Stomach (tissue), 19 donors: ENCODE results near the gene ZNF268. TPM values are rescaled to one million over a fixed set of nuclear protein-coding genes. Genes with fewer than 3 reads are reported as not detected.
A peak's percentile ranks its signal among the peaks of the same experiment; 100 is the strongest.

Experiments used
- DNase-seq, 2 donors: peaks; one replicate each; pipeline versions ENCODE4 v3.0.0 to v3.0.0-alpha.2; 2013 to 2019
- H3K27ac ChIP-seq, 5 donors: fragments of 200-600 bp in 4 of 5; sonication (generic) in 4 of 5; one replicate each; pipeline ENCODE4 v1.5.1; 2013 to 2019; ENCODE audit warnings: mild to moderate bottlenecking in 1 of 5, moderate library complexity in 1 of 5
- H3K27me3 ChIP-seq, 3 donors: fragments of 200-600 bp; sonication (generic); one replicate each; pipeline ENCODE4 v1.5.1; 2017 to 2019; ENCODE audit warnings: mixed run types in 1 of 3
- H3K36me3 ChIP-seq, 4 donors: fragments of 200-600 bp; sonication (generic); 1 replicate in 3 of 4; 2 replicates in 1 of 4; pipeline ENCODE4 v1.5.1; 2016 to 2019
- H3K4me1 ChIP-seq, 4 donors: fragments of 200-600 bp; sonication (generic); one replicate each; pipeline ENCODE4 v1.5.1; 2016 to 2019
- H3K4me3 ChIP-seq, 4 donors: fragments of 200-600 bp; sonication (generic) in 3 of 4; one replicate each; pipeline ENCODE4 v1.5.1; 2016 to 2019; ENCODE audit warnings: mild to moderate bottlenecking in 1 of 4
- H3K9me3 ChIP-seq, 4 donors: fragments of 200-600 bp; sonication (generic); one replicate each; pipeline ENCODE4 v1.5.1; 2016 to 2019
- EP300 ChIP-seq: sonication (generic); formaldehyde crosslinking; IDR thresholded peaks from one replicate; pipeline ENCODE4 v1.6.1; 2017; ENCODE audit warnings: antibody characterized with exemption
- POLR2A ChIP-seq, 4 donors: fragments of 450-650 bp; IDR thresholded peaks; one replicate each; pipeline ENCODE4 v1.6.1; 2016; ENCODE audit warnings: antibody characterized with exemption in 4 of 4, control low read depth in 2 of 4, mild to moderate bottlenecking in 1 of 4, moderate library complexity in 1 of 4
- POLR2AphosphoS5 ChIP-seq, 3 donors: sonication (generic); formaldehyde crosslinking; IDR thresholded peaks; one replicate each; pipeline ENCODE4 v1.6.1; 2016; ENCODE audit warnings: antibody characterized with exemption in 3 of 3
- WGBS, 5 donors: extraction: QIAGEN DNeasy Blood & Tissue Kit in 3 of 5; methylation state at CpG; one replicate each; pipeline versions ENCODE4 v1.1.5 to v1.1.7; 2013 to 2018; 5-methylcytosine and 5-hydroxymethylcytosine counted together
- intact Hi-C: fragments of 100-400 bp; cut with DNase I; formaldehyde crosslinking; loops from one replicate; pipeline ENCODE4 v1.15.1; 2023; ENCODE audit warnings: low total_unique reads
- long read RNA-seq, 10 donors: transcript quantifications; one replicate each; lab custom pipeline, GENCODE V29; 2026
- polyA plus RNA-seq, 3 donors: library from polyadenylated mRNA; stranded (reverse); fragments of 200-250 nt; gene quantifications; one replicate each; pipeline ENCODE4 v1.2.3, GENCODE V29; 2013
- total RNA-seq, 5 donors: library from RNA; depleted of rRNA; stranded (reverse); fragments of >200 nt; gene quantifications; one replicate each; pipeline versions ENCODE4 v1.1.0 to v1.2.3, GENCODE V29; 2014 to 2016
- TF ChIP-seq, protein P1 (sequence below), 7 experiments: fragments of 450-650 bp in 4 of 7; fragments of 200-600 bp in 3 of 7; sonication (generic) in 3 of 7; IDR thresholded peaks; one replicate each; pipeline ENCODE4 v1.5.1; 2016 to 2019; ENCODE audit warnings: antibody characterized with exemption in 7 of 7, control low read depth in 2 of 7, mild to moderate bottlenecking in 1 of 7
- donor health status: healthy with polysubstance abuse.
- donor health status: Bipolar disorder and iron deficiency.
- donor health status: healthy.

ZNF268 gene
- total RNA-seq: 10 to 100 TPM in 3 of 5 donors, 1 to 10 TPM in 1, under 1 TPM in 1; under 0.01 to 39.7 (median 12.1) TPM
- 1 to 10 TPM; 2.7 to 5.3 (median 3.1) TPM for polyA plus RNA-seq
- long read RNA-seq, donor 1, partial matches to known transcripts: 0 of 3 reads
- long read RNA-seq, donor 1, other reads (novel, unspliced or antisense): 0 of 3 reads
- long read RNA-seq, donor 2, partial matches to known transcripts: 0 of 1 reads
- long read RNA-seq, donor 2, other reads (novel, unspliced or antisense): 0 of 1 reads
- long read RNA-seq, donor 3, full-length matches to known transcripts: 4 of 4 reads
- long read RNA-seq, donor 3, partial matches to known transcripts: 0 of 4 reads
- long read RNA-seq, donor 3, other reads (novel, unspliced or antisense): 0 of 4 reads
- long read RNA-seq, donor 4: 0 reads
- long read RNA-seq, donor 5, partial matches to known transcripts: 0 of 2 reads
- long read RNA-seq, donor 5, other reads (novel, unspliced or antisense): 0 of 2 reads
- long read RNA-seq, donor 6, full-length matches to known transcripts: 3 of 3 reads
- long read RNA-seq, donor 6, partial matches to known transcripts: 0 of 3 reads
- long read RNA-seq, donor 6, other reads (novel, unspliced or antisense): 0 of 3 reads
- long read RNA-seq, donor 7, full-length matches to known transcripts: 2 of 2 reads
- long read RNA-seq, donor 7, partial matches to known transcripts: 0 of 2 reads
- long read RNA-seq, donor 7, other reads (novel, unspliced or antisense): 0 of 2 reads
- long read RNA-seq, donor 8: 0 reads
- long read RNA-seq, donor 9, full-length matches to known transcripts: 2 of 2 reads
- long read RNA-seq, donor 9, partial matches to known transcripts: 0 of 2 reads
- long read RNA-seq, donor 9, other reads (novel, unspliced or antisense): 0 of 2 reads
- long read RNA-seq, donor 10, full-length matches to known transcripts: 2 of 2 reads
- long read RNA-seq, donor 10, partial matches to known transcripts: 0 of 2 reads
- long read RNA-seq, donor 10, other reads (novel, unspliced or antisense): 0 of 2 reads

DNA sequence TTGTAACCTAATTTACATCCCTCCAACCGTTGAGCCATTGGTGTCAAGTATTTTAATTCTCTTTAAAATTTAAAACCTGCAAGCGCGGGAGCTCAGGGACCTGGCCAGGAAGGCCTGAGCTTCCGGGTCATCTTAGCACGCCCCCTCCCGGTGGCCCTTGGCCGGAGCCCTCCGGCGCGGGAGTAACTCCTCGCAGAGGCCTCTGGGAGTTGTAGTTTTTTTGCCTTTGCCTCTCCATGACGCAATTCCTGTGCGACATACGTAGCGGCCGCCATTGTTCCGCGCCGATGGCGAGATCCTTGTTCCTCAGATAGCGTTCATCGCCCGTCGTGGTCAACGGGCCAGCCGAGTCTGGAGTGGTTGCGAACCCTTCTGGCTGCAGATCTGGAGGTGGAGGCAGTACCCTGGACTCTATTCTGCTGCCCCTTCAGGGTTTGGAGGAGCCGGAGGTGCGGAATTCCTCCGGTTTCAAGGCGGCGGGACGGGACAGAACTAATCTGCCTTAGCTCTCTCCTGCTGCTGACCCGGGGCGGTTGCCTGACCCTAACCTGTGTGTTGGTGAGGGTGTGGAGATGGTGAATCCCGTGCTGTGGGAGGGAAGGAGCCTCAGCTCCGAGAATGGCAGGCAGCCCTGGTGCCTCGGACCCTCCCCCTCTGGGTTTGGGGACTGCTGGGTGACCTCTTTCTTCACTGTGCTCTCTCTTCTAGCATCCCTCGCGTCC lies at the start of gene ZNF268:
ZNF268 (plus strand) TSS at position 258 of the 722 bp plus-strand sequence. CDS start 503 bp downstream, outside the sequence.
- H3K36me3 ChIP-seq: peaks cover 25 to 38% (median 37%) of the 10 kb centered on the region in 4 donors
- WGBS, 5 donors: 1 to 3% (median 1%) methylated on average over 38 to 40 of the region's 40 CpGs
- H3K4me3 ChIP-seq: peak within 1 kb of the TSS; percentile 69 to 99 (median 84)
- H3K27ac ChIP-seq: peak within 1 kb of the TSS; percentile 52 to 83 (median 79)
- intact Hi-C loops: no loop called here
- DNase-seq: peak; percentile 94 to 97
- no peak for TF ChIP-seq POLR2A (IDR thresholded peaks at IDR 0.05)
- TF ChIP-seq POLR2AphosphoS5 (IDR thresholded peaks at IDR 0.05): peak; percentile 74 to 94 (median 85)
- TF ChIP-seq, protein P1, sequence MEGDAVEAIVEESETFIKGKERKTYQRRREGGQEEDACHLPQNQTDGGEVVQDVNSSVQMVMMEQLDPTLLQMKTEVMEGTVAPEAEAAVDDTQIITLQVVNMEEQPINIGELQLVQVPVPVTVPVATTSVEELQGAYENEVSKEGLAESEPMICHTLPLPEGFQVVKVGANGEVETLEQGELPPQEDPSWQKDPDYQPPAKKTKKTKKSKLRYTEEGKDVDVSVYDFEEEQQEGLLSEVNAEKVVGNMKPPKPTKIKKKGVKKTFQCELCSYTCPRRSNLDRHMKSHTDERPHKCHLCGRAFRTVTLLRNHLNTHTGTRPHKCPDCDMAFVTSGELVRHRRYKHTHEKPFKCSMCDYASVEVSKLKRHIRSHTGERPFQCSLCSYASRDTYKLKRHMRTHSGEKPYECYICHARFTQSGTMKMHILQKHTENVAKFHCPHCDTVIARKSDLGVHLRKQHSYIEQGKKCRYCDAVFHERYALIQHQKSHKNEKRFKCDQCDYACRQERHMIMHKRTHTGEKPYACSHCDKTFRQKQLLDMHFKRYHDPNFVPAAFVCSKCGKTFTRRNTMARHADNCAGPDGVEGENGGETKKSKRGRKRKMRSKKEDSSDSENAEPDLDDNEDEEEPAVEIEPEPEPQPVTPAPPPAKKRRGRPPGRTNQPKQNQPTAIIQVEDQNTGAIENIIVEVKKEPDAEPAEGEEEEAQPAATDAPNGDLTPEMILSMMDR (IDR thresholded peaks at IDR 0.05): peak in 5 of 7 experiments; percentile 18 to 91 (median 77)
- H3K27me3 ChIP-seq: no peaks in the 10 kb centered on the region
- peaks cover 5 to 82% (median 50%) of the 10 kb centered on the region in 4 donors for H3K9me3 ChIP-seq
- peaks cover 6 to 14% (median 12%) of the 10 kb centered on the region in 4 donors for H3K4me1 ChIP-seq

DNA sequence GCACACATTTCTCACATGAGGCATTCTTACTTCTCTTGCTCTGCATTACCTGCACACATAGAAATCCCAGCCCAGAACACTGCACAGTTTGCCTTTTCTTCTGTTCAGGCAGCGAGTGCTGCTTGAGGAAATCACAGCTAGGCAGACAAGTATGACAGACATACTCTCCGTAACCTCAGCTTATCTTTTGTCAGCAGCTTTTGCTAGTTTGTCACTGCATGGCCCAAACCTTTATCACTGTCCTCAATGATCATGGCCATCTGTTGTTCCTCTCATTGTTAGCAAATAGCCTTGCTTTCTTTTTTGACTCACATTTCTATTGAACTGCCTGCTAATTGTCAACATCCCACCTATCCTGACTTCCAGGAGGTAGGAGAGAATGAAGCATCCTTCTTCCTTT lies 45.5 kb upstream of the ZNF268 start:
- H3K4me3 ChIP-seq: no peak overlapping the region
- H3K27ac ChIP-seq: no peak overlapping the region
- DNase-seq: no peak
- H3K36me3 ChIP-seq: peaks cover 41 to 87% (median 76%) of the 10 kb centered on the region in 4 donors
- H3K4me1 ChIP-seq: peaks cover 0 to 7% (median 6%) of the 10 kb centered on the region in 4 donors
- 95 to 98% (median 96%) methylated on average over 2 of the region's 2 CpGs for WGBS, 5 donors
- intact Hi-C loops: no loop called here
- H3K9me3 ChIP-seq: peaks cover 59 to 94% (median 80%) of the 10 kb centered on the region in 4 donors
- H3K27me3 ChIP-seq: no peaks in the 10 kb centered on the region
- TF ChIP-seq POLR2A (IDR thresholded peaks at IDR 0.05): no peak
- no peak for TF ChIP-seq EP300
- TF ChIP-seq, protein P1 (IDR thresholded peaks at IDR 0.05): no peak
- TF ChIP-seq POLR2AphosphoS5 (IDR thresholded peaks at IDR 0.05): no peak

DNA sequence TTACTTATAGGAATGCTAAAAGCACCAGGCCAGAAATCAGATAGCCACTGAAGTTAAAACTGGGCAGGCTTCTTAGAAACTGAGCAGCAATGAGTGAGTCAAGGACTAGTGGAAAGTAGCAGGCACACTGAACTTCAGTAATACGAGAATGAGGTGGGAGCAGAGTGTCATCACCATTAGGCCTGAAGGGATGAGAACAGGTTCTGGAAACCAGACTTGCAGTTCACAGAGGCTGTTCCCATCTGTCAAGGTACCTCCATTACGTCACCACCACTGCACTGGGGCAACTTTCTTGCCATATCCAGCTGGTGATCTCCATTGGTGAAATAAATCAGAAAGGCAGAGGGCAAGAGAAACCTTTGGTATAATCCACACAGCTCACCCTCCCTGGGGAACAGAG lies 35.3 kb upstream of the ZNF268 start:
- 91 to 98% (median 96%) methylated on average over 2 of the region's 2 CpGs for WGBS, 5 donors

More for the DNA sequence above, 35.3 kb upstream of the ZNF268 start:
- H3K27ac ChIP-seq: no peak overlapping the region
- peaks cover 18 to 100% (median 95%) of the 10 kb centered on the region in 4 donors for H3K9me3 ChIP-seq
- H3K27me3 ChIP-seq: no peaks in the 10 kb centered on the region
- H3K4me3 ChIP-seq: no peak overlapping the region
- DNase-seq: no peak
- H3K36me3 ChIP-seq: peaks cover 40 to 92% (median 84%) of the 10 kb centered on the region in 4 donors
- H3K4me1 ChIP-seq: no peaks in the 10 kb centered on the region
- intact Hi-C loops: no loop called here
- TF ChIP-seq EP300 (no peak), POLR2A (IDR thresholded peaks at IDR 0.05) (no peak), POLR2AphosphoS5 (IDR thresholded peaks at IDR 0.05) (no peak)
- TF ChIP-seq, protein P1 (IDR thresholded peaks at IDR 0.05): no peak
